ENCODE measurements around the gene VIPR1. TPM values are rescaled to one million over a fixed set of nuclear protein-coding genes. Genes with fewer than 3 reads are reported as not detected.

Gene VIPR1
- total RNA-seq, 1 experiment from 2014 or later: 0.41 TPM

GRCh38 chr3:42519568-42519962, 17.1 kb downstream of the VIPR1 start:
- Histone ChIP-seq H3K27ac (ENCODE audit: low read length) (no peak overlapping the region), H3K9me3 (ENCODE audit: control insufficient read depth, insufficient read depth, low read depth, low read length) (no peaks in the 10 kb centered on the region), H3K36me3 (ENCODE audit: control insufficient read depth, insufficient read depth, low read length) (no peaks in the 10 kb centered on the region), H3K4me1 (ENCODE audit: control insufficient read depth, insufficient read depth, low read length) (no peaks in the 10 kb centered on the region), H3K4me3 (ENCODE audit: low read depth in 2 of 2, low read length in 2 of 2) (no peak overlapping the region), H3K27me3 (ENCODE audit: control insufficient read depth, insufficient read depth, low read length) (no peaks in the 10 kb centered on the region)
- ChIA-PET CTCF (no interaction called here), POLR2A (no interaction called here)
- DNase-seq (ENCODE audit: low read depth, low spot score): no peak
- ATAC-seq: no peak
- intact Hi-C loops (cut with micrococcal nuclease; ENCODE audit: unreplicated experiment) (no loop called here), in situ Hi-C loops (cut with HindIII; ENCODE audit: low pct_unique_long_range_greater_than_20kb, low sequenced_read_pairs) (no loop called here)
- no peak for TF ChIP-seq CTCF (IDR thresholded peaks at IDR 0.05)
- TF ChIP-seq POLR2AphosphoS5 (IDR thresholded peaks at IDR 0.05; ENCODE audit: low read depth, low read length): no peak
- TF ChIP-seq REST (IDR thresholded peaks at IDR 0.05; ENCODE audit: insufficient read depth in 1 of 2, low read depth in 2 of 2, low read length in 1 of 2): no peak
- TF ChIP-seq TCF7L2 (IDR thresholded peaks at IDR 0.05; ENCODE audit: low read depth, low read length): no peak
- TF ChIP-seq SIN3A (IDR thresholded peaks at IDR 0.05; ENCODE audit: borderline replicate concordance, insufficient read depth, low read depth, low read length): no peak
- no TSS peak for BruUV-seq (replicated peaks)

- no peaks in the 10 kb centered on the region for H3K9me3 ChIP-seq (ENCODE audit: control insufficient read depth, insufficient read depth, low read depth, low read length)
- ChIA-PET POLR2A (no interaction called here), CTCF (no interaction called here)
- in situ Hi-C loops (cut with HindIII; ENCODE audit: low pct_unique_long_range_greater_than_20kb, low sequenced_read_pairs): no loop called here
- H3K27me3 ChIP-seq (ENCODE audit: control insufficient read depth, insufficient read depth, low read length): no peaks in the 10 kb centered on the region
- ATAC-seq: no peak
- no peaks in the 10 kb centered on the region for H3K4me1 ChIP-seq (ENCODE audit: control insufficient read depth, insufficient read depth, low read length)
- DNase-seq (ENCODE audit: low read depth, low spot score): no peak
- H3K27ac ChIP-seq (ENCODE audit: low read length): no peak overlapping the region
- no TSS peak for BruUV-seq (replicated peaks)
- TF ChIP-seq POLR2AphosphoS5 (IDR thresholded peaks at IDR 0.05; ENCODE audit: low read depth, low read length) (no peak), TCF7L2 (IDR thresholded peaks at IDR 0.05; ENCODE audit: low read depth, low read length) (no peak), SIN3A (IDR thresholded peaks at IDR 0.05; ENCODE audit: borderline replicate concordance, insufficient read depth, low read depth, low read length) (no peak), REST (IDR thresholded peaks at IDR 0.05; ENCODE audit: insufficient read depth in 1 of 2, low read depth in 2 of 2, low read length in 1 of 2) (no peak), CTCF (IDR thresholded peaks at IDR 0.05) (no peak)
- H3K36me3 ChIP-seq (ENCODE audit: control insufficient read depth, insufficient read depth, low read length): no peaks in the 10 kb centered on the region
- H3K4me3 ChIP-seq (ENCODE audit: low read depth in 2 of 2, low read length in 2 of 2): no peak overlapping the region
- intact Hi-C loops (cut with micrococcal nuclease; ENCODE audit: unreplicated experiment): no loop called here
These were observed 17.9 kb downstream of the VIPR1 start for GRCh38 chr3:42520336-42520735.

Data from Panc1 (cell line).